GM19328 (cell line): ENCODE data around the gene ESYT2.

Experiments
- ATAC-seq: cut with Tn5 transposase; IDR thresholded peaks from one replicate; pipeline ENCODE4 v1.9.1; 2021; ENCODE audit warnings: mild to moderate bottlenecking, moderate library complexity; ENCODE audit not compliant: unreplicated experiment

ESYT2 gene

GRCh38 chr7:158747408-158747807 lies 81.9 kb downstream of the ESYT2 start:
- no peak for ATAC-seq

- no peak for ATAC-seq
These were observed 82.4 kb downstream of the ESYT2 start for GRCh38 chr7:158746957-158747356.

- no peak for ATAC-seq
These were observed 84.1 kb downstream of the ESYT2 start for GRCh38 chr7:158745057-158745715.

GRCh38 chr7:158744070-158744469 lies 85.2 kb downstream of the ESYT2 start:
- no peak for ATAC-seq

GRCh38 chr7:158743219-158743618 lies 86.1 kb downstream of the ESYT2 start:
- no peak for ATAC-seq

GRCh38 chr7:158742065-158742821 lies 87.1 kb downstream of the ESYT2 start:
- no peak for ATAC-seq

GRCh38 chr7:158741294-158741666 lies 88.0 kb downstream of the ESYT2 start:
- no peak for ATAC-seq

GRCh38 chr7:158740657-158741293 lies 88.5 kb downstream of the ESYT2 start:
- ATAC-seq = no peak

GRCh38 chr7:158740013-158740656 lies 89.2 kb downstream of the ESYT2 start:
- ATAC-seq = no peak

GRCh38 chr7:158738841-158739240 lies 90.5 kb downstream of the ESYT2 start:
- no peak for ATAC-seq

GRCh38 chr7:158737064-158737695 lies 92.1 kb downstream of the ESYT2 start:
- no peak for ATAC-seq

- no peak for ATAC-seq
These were observed 93.4 kb downstream of the ESYT2 start for GRCh38 chr7:158735935-158736334.

- ATAC-seq = no peak
These were observed 94.4 kb downstream of the ESYT2 start for GRCh38 chr7:158734861-158735260.

GRCh38 chr7:158733775-158734494 lies 95.4 kb downstream of the ESYT2 start:
- no peak for ATAC-seq

GRCh38 chr7:158733220-158733519 lies 96.1 kb downstream of the ESYT2 start:
- no peak for ATAC-seq

GRCh38 chr7:158732494-158733219 lies 96.7 kb downstream of the ESYT2 start:
- no peak for ATAC-seq

- no peak for ATAC-seq
These were observed 97.5 kb downstream of the ESYT2 start for GRCh38 chr7:158731761-158732160.

- no peak for ATAC-seq
These were observed 98.6 kb downstream of the ESYT2 start for GRCh38 chr7:158730383-158731346.
